ENCODE results near the gene MINK1.

The MINK1 gene

GRCh38 chr17:4946312-4946976 is 113.3 kb downstream of the MINK1 start:
- no peak for DNase-seq (ENCODE audit: low read depth in 1 of 2, low spot score in 1 of 2)

- DNase-seq (ENCODE audit: low read depth in 1 of 2, low spot score in 1 of 2): no peak
Observed at GRCh38 chr17:4947010-4947410, 113.9 kb downstream of the MINK1 start.
